ENCODE data around the gene ACVR2B. TPM values are rescaled to one million over a fixed set of nuclear protein-coding genes. Genes with fewer than 3 reads are reported as not detected.
A peak's percentile ranks its signal among the peaks of the same experiment; 100 is the strongest.

Gene ACVR2B
- total and polyA plus RNA-seq, 2 of the 13 experiments (the other 11 are each of a cell fraction or from before 2014, with no cell fraction given): 10.0 to 12.7 TPM

GRCh38 chr3:38468765-38469164 lies 15.1 kb downstream of the ACVR2B start:
- no peak for DNase-seq (ENCODE audit: low spot score)
- no peak overlapping the region for H3K27ac ChIP-seq (ENCODE audit: extremely low read length, insufficient read depth, low read length)

More at GRCh38 chr3:38468765-38469164, 15.1 kb downstream of the ACVR2B start:
- BruUV-seq (replicated peaks): no TSS peak
- 100% methylated on average over 1 of the region's 1 CpG for WGBS (ENCODE audit: low lambda C conversion rate)
- H3K27me3 ChIP-seq (ENCODE audit: control insufficient read depth in 1 of 2, insufficient read depth in 2 of 2, low read length in 2 of 2): no peaks in the 10 kb centered on the region
- no peak for ATAC-seq
- ChIA-PET POLR2A (no interaction called here), CTCF (ENCODE audit: low intra/inter-chr PET ratio, low total read pairs) (no interaction called here)
- TF ChIP-seq ZNF281 (CRISPR knock-in tag; IDR thresholded peaks at IDR 0.05; ENCODE audit: borderline replicate concordance) (no peak), SNAPC5 (CRISPR knock-in tag; IDR thresholded peaks at IDR 0.05; ENCODE audit: borderline replicate concordance) (no peak), ZNF407 (CRISPR knock-in tag; IDR thresholded peaks at IDR 0.05; ENCODE audit: not compliant biosample characterization) (no peak), BCL6 (CRISPR knock-in tag; IDR thresholded peaks at IDR 0.05) (0 out of 2 replicates have a peak, but pooled peaks have one; percentile 34), NONO (IDR thresholded peaks at IDR 0.05) (no peak), NONO (CRISPR knock-in tag; conservative IDR thresholded peaks at IDR 0.05) (no peak)
- H3K9me3 ChIP-seq (ENCODE audit: low read length): peaks cover 17% of the 10 kb centered on the region
- H4K20me1 ChIP-seq (ENCODE audit: insufficient read depth, low read length): peaks cover 21% of the 10 kb centered on the region
- H2AFZ ChIP-seq (ENCODE audit: low read length): no peak overlapping the region
- 0 out of 5 replicates have a peak, but pooled peaks cover 0 to 2% of the 10 kb centered on the region in 2 experiments for H3K36me3 ChIP-seq (replicated peaks in 1 of 2; ENCODE audit: control insufficient read depth in 1 of 2, insufficient read depth in 2 of 2, low read length in 2 of 2)
- in situ Hi-C loops (cut with HindIII; ENCODE audit: extremely low pct_ligation_motif_present, low pct_unique_long_range_greater_than_20kb): loop anchor here (25.0 kb wide), 1 partner anchor 331 kb away; the partner anchor contains the start of genes ACAA1 and MYD88
- H3K4me2 ChIP-seq (ENCODE audit: low read depth, low read length): no peak overlapping the region
- no peak for FAIRE-seq
- H3K9ac ChIP-seq (ENCODE audit: insufficient read depth, low read depth, low read length): no peak overlapping the region
- peaks cover 27% of the 10 kb centered on the region for H3K4me1 ChIP-seq (ENCODE audit: insufficient read depth, low read length)
- H3K79me2 ChIP-seq (ENCODE audit: insufficient read depth, low read length): peaks cover 75% of the 10 kb centered on the region
- intact Hi-C loops (cut with micrococcal nuclease; ENCODE audit: unreplicated experiment): no loop called here
- no peak overlapping the region for H3K4me3 ChIP-seq (replicated peaks in 1 of 3; ENCODE audit: insufficient read depth in 1 of 3, low read depth in 2 of 3, low read length in 3 of 3)

Data from HepG2 (cell line).